ENCODE results near the gene MCAT.

DNA sequence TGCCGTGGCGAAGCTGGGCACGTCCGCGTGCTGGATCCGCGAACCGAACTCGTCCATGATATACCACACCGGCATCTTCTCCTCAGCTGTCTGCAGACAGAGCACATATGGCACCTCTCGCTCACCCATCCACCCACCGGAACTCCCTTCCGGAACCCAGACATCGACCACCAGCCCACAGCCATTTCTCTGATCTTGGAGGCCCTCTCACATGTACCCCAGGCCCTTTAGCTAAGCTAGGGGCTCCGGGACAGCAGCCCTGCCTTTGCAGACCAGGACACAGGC lies 36.7 kb upstream of the MCAT start:
- TF ChIP-seq, protein P1, sequence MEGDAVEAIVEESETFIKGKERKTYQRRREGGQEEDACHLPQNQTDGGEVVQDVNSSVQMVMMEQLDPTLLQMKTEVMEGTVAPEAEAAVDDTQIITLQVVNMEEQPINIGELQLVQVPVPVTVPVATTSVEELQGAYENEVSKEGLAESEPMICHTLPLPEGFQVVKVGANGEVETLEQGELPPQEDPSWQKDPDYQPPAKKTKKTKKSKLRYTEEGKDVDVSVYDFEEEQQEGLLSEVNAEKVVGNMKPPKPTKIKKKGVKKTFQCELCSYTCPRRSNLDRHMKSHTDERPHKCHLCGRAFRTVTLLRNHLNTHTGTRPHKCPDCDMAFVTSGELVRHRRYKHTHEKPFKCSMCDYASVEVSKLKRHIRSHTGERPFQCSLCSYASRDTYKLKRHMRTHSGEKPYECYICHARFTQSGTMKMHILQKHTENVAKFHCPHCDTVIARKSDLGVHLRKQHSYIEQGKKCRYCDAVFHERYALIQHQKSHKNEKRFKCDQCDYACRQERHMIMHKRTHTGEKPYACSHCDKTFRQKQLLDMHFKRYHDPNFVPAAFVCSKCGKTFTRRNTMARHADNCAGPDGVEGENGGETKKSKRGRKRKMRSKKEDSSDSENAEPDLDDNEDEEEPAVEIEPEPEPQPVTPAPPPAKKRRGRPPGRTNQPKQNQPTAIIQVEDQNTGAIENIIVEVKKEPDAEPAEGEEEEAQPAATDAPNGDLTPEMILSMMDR (IDR thresholded peaks at IDR 0.05): no peak
- TF ChIP-seq POLR2A (IDR thresholded peaks at IDR 0.05): no peak
